GM19043 (cell line): ENCODE results near the gene CD53.
"Not testable (repeated sequence)": the region's sequence is repeated elsewhere in the genome, so short reads cannot be mapped to it uniquely, and the experiment has no call there.

Source experiments
- ATAC-seq: cut with Tn5 transposase; IDR thresholded peaks from one replicate; pipeline ENCODE4 v1.9.1; 2021; ENCODE audit warnings: low read depth; ENCODE audit not compliant: unreplicated experiment

CD53 gene

DNA sequence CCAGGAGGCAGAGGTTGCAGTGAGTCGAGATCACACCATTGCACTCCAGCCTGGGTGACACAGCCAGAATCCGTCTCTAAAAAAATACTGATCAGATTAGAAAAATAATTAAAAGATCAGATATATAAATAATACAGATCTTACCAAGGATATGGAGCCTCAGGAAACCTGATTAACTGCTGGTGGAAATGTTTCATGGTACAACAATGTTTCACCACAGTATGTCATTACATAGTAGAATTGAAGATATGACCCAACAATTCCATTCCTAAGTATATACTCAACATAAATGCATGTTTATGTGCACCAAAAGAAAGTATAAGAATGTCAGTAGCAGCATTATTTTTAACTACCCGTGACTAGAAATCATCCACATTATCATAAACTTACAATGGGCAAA, 41.7 kb downstream of the CD53 start:
- no peak for ATAC-seq

DNA sequence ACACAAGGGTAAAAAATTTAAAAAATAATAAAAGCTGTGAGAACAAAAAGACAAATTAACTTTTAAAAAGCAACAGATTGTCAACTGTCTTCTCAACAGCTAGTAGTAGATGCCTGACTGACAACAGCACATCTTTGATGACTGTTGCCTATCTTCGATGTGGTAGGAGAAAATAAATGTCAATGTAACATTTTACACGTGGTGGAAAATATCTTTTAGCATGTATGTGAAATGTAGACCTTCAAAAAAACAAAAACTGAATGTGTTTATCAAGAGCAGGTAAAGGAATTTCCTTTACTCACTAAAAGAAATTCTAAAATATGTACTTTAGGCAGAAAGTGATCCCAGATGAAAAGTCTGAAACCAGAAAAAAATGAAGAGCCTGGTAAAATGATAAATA, 42.9 kb downstream of the CD53 start:
- no peak for ATAC-seq

DNA sequence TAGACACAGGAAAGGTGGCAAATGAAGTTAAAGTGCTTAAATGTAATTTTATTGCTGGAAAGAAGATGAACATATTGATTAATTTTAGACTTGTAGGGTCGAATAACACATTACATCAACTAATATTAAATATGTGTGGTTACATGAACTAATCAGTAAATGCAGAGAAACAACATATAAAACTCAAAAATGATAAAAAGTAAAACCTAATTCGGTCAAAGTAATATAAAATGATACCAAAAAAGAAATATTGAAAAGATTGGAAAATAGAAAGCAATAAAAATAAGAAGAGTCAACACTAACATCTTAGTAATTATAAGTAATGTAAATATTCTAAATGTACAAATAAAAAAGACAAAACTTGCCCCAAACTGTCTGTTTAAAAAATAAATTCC, 43.3 kb downstream of the CD53 start:
- ATAC-seq: no peak

DNA sequence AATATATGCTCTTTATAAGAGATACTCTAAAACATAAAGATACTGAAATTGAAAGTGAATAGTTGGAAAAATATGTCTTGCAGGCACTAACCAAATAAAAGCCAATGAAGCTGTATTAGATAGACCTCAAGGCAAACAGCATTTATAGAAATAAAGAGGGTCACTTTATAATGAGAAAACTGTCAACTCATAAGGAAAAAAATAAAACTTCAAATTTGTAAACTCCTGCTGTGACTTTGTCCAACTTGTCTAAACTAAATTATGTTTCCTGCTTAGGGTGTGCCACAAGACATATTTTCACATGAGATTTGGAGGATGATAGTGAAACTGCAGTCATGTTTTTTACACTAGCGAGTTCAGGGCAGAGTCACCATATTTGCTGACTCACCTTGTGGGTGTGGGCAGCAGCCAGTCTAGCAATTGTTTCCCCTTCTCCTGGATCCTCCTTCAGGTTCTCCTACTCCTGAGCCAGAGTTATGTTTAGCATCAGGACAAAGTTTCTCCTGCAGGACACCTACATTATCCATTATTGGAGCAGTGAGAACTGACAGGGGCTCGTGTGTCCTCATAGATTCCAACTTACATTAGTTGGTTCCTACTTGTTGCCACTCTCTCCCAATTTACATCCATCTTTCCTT, 43.8 kb downstream of the CD53 start:
- no peak for ATAC-seq

DNA sequence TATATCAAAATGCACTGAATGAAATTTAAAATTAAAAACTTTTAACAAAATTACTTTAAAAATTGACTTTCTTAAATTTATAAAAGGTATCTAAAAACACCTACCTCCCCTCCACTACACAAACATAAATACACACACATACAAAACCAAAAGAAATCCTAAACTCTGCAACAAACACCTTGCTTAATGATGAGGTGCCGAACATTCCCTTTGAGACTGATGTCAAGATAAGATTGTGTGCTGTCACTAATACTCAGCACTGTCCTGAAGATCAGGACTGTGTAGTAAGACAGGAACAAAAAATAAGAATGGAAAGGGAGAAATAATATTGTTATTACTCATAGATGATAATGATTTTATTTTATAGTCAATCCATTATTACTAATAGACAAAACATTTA, 45.1 kb downstream of the CD53 start:
- no peak for ATAC-seq

DNA sequence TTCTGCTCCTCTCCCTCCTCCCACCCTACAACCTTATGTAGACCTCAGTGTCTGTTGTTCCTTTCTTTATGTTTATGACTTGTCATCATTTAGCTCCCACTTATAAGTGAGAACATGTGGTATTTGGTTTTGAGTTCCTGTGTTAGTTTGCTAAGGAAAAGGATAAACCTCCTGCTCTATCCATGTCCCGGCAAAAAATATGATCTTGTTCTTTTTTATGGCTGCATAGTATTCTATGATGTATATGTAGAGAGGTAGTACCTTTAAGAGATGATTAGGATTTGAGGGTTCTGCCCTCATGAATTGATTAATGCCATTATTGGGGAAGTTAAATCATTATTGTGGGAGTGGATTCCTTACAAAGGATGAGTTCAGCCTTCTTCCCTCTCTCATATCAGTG, 49.0 kb downstream of the CD53 start:
- ATAC-seq: no peak

DNA sequence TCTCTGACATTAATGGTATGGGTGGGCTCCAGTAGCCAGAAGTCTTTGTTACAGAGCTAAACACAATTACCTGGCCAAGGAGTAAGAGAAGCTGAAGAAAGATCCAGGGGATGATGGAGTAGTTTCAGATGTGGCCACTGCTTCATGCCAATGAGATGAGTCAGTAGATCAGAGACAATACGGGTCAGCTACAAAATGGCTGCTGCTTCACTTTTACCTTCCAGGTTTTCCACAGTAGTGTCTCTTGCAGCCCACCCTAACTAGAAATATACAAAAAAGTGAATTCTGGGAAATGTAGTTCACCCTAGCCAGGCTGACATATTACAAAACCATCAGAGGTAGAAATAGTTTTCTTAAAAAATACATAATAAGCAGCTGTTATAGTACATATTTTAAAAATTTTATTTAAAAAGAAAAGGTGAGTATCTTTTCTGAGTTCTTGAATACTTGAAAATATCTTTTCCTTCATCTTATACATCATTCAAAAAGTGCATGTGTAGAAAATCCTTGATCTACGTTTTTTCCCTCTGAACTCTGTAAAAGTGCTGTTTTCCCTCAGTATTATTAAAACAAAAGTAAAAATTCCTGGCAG, 54.6 kb downstream of the CD53 start:
- ATAC-seq: no peak

DNA sequence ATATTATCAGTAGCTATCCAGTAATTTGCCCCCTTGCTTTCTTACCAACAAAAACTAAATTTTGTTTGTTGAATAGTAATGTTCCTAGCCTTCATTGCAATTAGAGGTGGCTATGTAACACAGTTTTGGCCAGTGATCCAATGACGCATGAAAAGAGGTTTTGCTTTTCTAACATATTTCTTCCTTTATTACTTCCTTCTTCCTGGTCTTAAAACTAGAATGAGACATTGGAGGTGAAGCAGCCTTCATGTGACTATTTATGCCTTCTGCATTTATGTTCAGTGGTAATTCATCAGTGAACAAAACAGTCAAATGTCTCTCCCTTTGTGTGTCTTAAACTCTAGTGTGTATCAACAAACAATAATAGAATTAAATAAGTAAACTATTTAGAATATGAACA, 55.2 kb downstream of the CD53 start:
- no peak for ATAC-seq

DNA sequence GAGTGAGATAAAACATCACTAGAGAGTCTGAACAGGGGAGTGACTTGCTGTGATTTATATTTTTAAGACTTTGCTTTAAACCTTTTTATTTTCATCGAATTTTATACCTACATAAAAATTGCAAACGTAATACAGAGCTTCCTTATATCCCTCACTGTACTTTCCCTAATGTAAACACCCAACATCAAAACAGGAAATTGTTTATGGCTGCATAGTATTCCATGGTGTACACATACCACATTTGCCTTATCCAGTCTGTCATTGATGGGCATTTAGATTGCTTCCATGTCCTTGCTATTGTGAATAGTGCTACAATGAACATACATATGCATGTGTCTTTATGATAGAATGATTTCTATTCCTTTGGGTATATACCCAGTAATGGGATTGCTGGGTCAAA, 56.0 kb downstream of the CD53 start:
- ATAC-seq: no peak

DNA sequence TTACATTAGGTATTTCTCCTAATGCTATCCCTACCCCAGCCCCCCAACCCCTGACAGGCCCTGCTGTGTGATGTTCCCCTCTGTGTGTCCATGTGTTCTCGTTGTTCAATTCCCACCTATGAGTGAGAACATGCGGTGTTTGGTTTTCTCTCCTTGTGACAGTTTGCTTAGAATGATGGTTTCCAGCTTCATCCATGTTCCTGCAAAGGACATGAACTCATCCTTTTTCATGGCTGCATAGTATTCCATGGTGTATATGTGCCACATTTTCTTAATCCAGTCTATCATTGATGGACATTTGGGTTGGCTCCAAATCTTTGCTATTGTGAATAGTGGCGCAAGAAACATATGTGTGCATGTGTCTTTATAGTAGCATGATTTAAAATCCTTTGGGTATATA, 58.1 kb downstream of the CD53 start:
- not testable (repeated sequence) for ATAC-seq

DNA sequence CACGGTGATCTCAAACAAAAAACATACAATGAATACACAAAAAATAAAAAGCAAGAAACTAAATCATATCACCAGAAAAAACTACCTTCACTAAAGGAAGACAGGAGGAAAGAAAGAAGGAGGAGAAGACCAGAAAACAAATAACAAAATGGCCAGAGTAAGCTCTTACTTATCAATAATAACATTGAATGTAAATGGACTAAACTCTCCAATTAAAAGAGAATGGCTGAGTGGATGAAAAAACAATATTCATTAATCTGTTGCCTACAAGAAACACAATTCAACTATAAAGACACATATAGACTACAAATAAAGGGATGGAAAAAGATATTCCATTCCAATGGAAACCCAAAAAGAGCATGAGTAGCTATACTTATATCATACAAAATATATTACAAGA, 63.6 kb downstream of the CD53 start:
- ATAC-seq: no peak

DNA sequence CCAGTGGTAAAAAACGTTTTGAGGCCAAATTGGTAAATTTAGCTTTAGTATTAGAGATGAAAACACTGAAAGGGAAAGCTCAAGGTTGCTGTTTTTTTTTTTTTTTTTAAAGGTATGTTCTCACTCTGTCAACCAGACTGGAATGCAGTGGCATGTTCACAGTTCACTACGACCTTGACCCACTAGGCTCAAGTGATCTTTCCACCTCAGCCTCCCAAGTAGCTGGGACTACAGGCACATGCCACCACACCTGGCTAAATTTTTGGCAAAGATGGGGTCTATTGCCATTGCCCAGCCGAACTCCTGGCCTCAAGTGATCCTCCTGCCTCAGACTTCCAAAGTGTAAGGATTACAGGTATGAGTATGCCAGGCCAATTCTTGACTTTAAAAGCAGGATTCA, 71.9 kb downstream of the CD53 start:
- ATAC-seq: no peak

DNA sequence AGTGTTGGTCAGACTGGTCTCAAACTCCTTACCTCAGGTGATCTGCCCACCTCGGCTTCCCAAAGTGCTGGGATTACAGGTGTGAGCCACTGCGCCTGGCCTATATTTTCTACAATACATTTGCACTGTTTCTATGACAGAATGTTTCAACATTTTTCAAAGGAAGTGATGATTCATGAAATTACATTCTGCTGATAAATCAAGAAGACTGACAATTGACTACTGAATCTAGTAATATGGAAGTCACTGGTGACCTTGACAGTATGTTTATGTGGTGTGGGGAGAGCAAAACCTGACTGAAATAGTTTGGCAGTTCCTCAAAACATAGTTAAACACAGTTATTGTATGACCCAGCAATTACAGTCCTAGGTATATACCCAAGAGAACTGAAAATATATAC, 72.7 kb downstream of the CD53 start:
- ATAC-seq: no peak

DNA sequence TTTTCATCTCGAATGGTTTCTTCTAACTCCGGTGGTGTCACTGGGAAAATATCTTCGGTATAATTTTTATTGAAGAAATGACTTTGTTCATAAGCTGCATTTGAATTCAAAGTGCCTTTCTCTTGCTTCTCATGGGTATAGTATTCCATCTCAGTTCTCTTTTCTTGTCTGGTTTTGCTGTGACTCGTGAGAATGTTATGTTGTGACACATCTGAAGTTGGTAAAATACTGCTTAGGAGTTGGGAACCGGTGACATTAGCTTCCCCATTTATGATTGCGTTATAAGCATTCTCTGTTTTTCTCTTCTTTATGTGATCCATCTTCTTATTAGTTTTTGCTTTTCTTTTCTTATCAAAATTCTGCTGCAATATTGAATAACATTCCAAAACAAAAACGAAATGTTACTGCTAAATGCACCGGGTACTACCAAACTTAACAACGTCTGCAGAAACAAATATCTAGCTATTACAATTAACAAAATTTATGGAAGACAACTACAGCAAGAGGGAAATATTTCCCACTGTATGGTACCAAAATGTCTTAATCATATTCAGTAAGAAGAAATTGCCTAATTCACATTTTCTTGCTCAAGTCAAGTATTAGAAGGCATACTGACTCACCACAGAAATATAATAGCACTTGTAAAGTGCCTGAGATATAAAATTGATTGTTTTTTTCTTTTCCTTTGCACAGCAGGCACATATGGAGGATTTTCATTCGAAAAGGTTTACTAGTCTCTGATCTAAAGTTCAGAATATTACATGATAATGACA, 75.3 kb downstream of the CD53 start:
- ATAC-seq: no peak
